HEK293 (cell line): ENCODE measurements around the gene ZCCHC9.

ENCODE experiments used
- CTCF ChIA-PET: fragments of 350-600 bp; formaldehyde crosslinking; extraction: SDS; loops from one replicate; lab custom pipeline; 2021; ENCODE audit warnings: antibody characterized with exemption; lab: Yijun Ruan, JAX
- POLR2A ChIA-PET: fragments of 300-600 bp; formaldehyde crosslinking; extraction: SDS; loops from one replicate; lab custom pipeline; 2020; ENCODE audit warnings: antibody characterized with exemption, inconsistent platforms; lab: Yijun Ruan, JAX
- H3K27ac ChIP-seq: fragments of 200-500 bp; sonication (Bioruptor generic); 2 replicates; pipeline ENCODE4 v1.5.1; 2014; ENCODE audit warnings: low read depth, low read length, control low read depth, inconsistent platforms; ENCODE audit errors: extremely low read depth
- H3K36me3 ChIP-seq, 2 experiments: fragments of 200-500 bp in 1 of 2; sonication (Bioruptor generic) in 1 of 2; 1 replicate in 1 of 2; 2 replicates in 1 of 2; pipeline ENCODE4 v1.5.1; 2014 to 2017; ENCODE audit warnings: inconsistent platforms in 2 of 2, low read length in 2 of 2; ENCODE audit not compliant: control insufficient read depth in 2 of 2, insufficient read depth in 1 of 2
- H3K4me1 ChIP-seq: fragments of 200-500 bp; sonication (Bioruptor generic); 2 replicates; pipeline ENCODE4 v1.5.1; 2014; ENCODE audit warnings: mild to moderate bottlenecking, low read length, inconsistent platforms; ENCODE audit not compliant: control insufficient read depth, insufficient read depth
- H3K4me3 ChIP-seq: 2 replicates; pipeline ENCODE4 v1.5.1; 2011; ENCODE audit warnings: low read depth, mild to moderate bottlenecking, control low read depth, low read length, moderate library complexity
- H3K9me3 ChIP-seq: fragments of 200-500 bp; sonication (Bioruptor generic); 2 replicates; pipeline ENCODE4 v1.5.1; 2014; ENCODE audit warnings: low read depth, low read length, inconsistent platforms; ENCODE audit not compliant: control insufficient read depth, insufficient read depth
- EGR2 ChIP-seq: fragments of 450-650 bp; formaldehyde crosslinking; IDR thresholded peaks from 2 replicates; pipeline ENCODE4 v1.5.1; 2016; ENCODE audit warnings: low read depth, missing biosample characterization, missing genetic modification characterization
- HOXC10 ChIP-seq: sonication (generic); formaldehyde crosslinking; IDR thresholded peaks from 2 replicates; pipeline ENCODE4 v1.8.1; 2023; ENCODE audit warnings: mild to moderate bottlenecking, missing genetic modification reagents
- RBAK ChIP-seq: fragments of 450-650 bp; formaldehyde crosslinking; IDR thresholded peaks from 2 replicates; pipeline ENCODE4 v1.5.1; 2016; ENCODE audit warnings: missing biosample characterization, missing genetic modification characterization
- SCRT1 ChIP-seq: fragments of 450-650 bp; formaldehyde crosslinking; IDR thresholded peaks from 2 replicates; pipeline ENCODE4 v1.5.1; 2016; ENCODE audit warnings: missing biosample characterization, missing genetic modification characterization, borderline replicate concordance
- ZBTB17 ChIP-seq: fragments of 450-650 bp; formaldehyde crosslinking; IDR thresholded peaks from 2 replicates; pipeline ENCODE4 v1.5.1; 2016; ENCODE audit warnings: missing biosample characterization, missing genetic modification characterization
- ZBTB7A ChIP-seq: fragments of 450-650 bp; formaldehyde crosslinking; IDR thresholded peaks from 2 replicates; pipeline ENCODE4 v1.5.1; 2016; ENCODE audit warnings: low read depth, missing biosample characterization, missing genetic modification characterization
- ZFP41 ChIP-seq: fragments of 450-650 bp; formaldehyde crosslinking; IDR thresholded peaks from 2 replicates; pipeline ENCODE4 v1.5.1; 2016; ENCODE audit warnings: missing biosample characterization, missing genetic modification characterization, borderline replicate concordance
- ZIC2 ChIP-seq: fragments of 450-650 bp; formaldehyde crosslinking; IDR thresholded peaks from 2 replicates; pipeline ENCODE4 v1.5.1; 2016; ENCODE audit warnings: missing biosample characterization, missing genetic modification characterization
- ZNF184 ChIP-seq: fragments of 450-650 bp; IDR thresholded peaks from 2 replicates; pipeline ENCODE4 v1.5.1; 2018; ENCODE audit warnings: missing biosample characterization, mild to moderate bottlenecking, missing genetic modification characterization
- ZNF214 ChIP-seq: fragments of 450-650 bp; formaldehyde crosslinking; IDR thresholded peaks from 2 replicates; pipeline ENCODE4 v1.5.1; 2017; ENCODE audit warnings: missing biosample characterization, mild to moderate bottlenecking, missing genetic modification characterization, borderline replicate concordance
- ZNF292 ChIP-seq: fragments of 450-650 bp; formaldehyde crosslinking; IDR thresholded peaks from 2 replicates; pipeline ENCODE4 v1.5.1; 2016; ENCODE audit warnings: low read depth, missing biosample characterization, missing genetic modification characterization, borderline replicate concordance
- ZNF341 ChIP-seq: fragments of 450-650 bp; formaldehyde crosslinking; IDR thresholded peaks from 2 replicates; pipeline ENCODE4; 2016; ENCODE audit warnings: low read depth, missing biosample characterization, missing genetic modification characterization
- ZNF354C ChIP-seq: fragments of 450-650 bp; formaldehyde crosslinking; IDR thresholded peaks from 2 replicates; pipeline ENCODE4 v1.5.1; 2016; ENCODE audit warnings: missing biosample characterization, missing genetic modification characterization, low read depth, borderline replicate concordance
- ZNF391 ChIP-seq: fragments of 450-650 bp; formaldehyde crosslinking; IDR thresholded peaks from 2 replicates; pipeline ENCODE4 v1.5.1; 2016; ENCODE audit warnings: low read depth, missing biosample characterization, missing genetic modification characterization, borderline replicate concordance
- ZNF394 ChIP-seq: fragments of 450-650 bp; formaldehyde crosslinking; IDR thresholded peaks from 2 replicates; pipeline ENCODE4 v1.5.1; 2016; ENCODE audit warnings: missing biosample characterization, missing genetic modification characterization, mild to moderate bottlenecking, moderate library complexity, borderline replicate concordance
- ZNF423 ChIP-seq: fragments of 450-650 bp; formaldehyde crosslinking; IDR thresholded peaks from 2 replicates; pipeline ENCODE4 v1.5.1; 2016; ENCODE audit warnings: missing biosample characterization, missing genetic modification characterization
- ZNF549 ChIP-seq: fragments of 450-650 bp; IDR thresholded peaks from 2 replicates; pipeline ENCODE4 v1.5.1; 2018; ENCODE audit warnings: missing biosample characterization, missing genetic modification characterization, mild to moderate bottlenecking, inconsistent platforms, moderate library complexity
- ZNF585B ChIP-seq: fragments of 450-650 bp; formaldehyde crosslinking; IDR thresholded peaks from 2 replicates; pipeline ENCODE4 v1.5.1; 2016; ENCODE audit warnings: missing biosample characterization, missing genetic modification characterization
- ZNF629 ChIP-seq: fragments of 450-650 bp; formaldehyde crosslinking; IDR thresholded peaks from 2 replicates; pipeline ENCODE4 v1.5.1; 2017; ENCODE audit warnings: missing biosample characterization, missing genetic modification characterization
- ZNF654 ChIP-seq: fragments of 450-650 bp; formaldehyde crosslinking; IDR thresholded peaks from 2 replicates; pipeline ENCODE4 v1.5.1; 2016; ENCODE audit warnings: low read depth, missing biosample characterization, missing genetic modification characterization
- ZNF76 ChIP-seq: fragments of 450-650 bp; formaldehyde crosslinking; IDR thresholded peaks from 2 replicates; pipeline ENCODE4; 2016; ENCODE audit warnings: low read depth, missing biosample characterization, missing genetic modification characterization, borderline replicate concordance
- TF ChIP-seq, protein P1 (sequence below): fragments of 450-650 bp; formaldehyde crosslinking; IDR thresholded peaks from 2 replicates; pipeline ENCODE4 v1.5.1; 2016; ENCODE audit warnings: missing biosample characterization, missing genetic modification characterization
- TF ChIP-seq, protein P2 (sequence below): fragments of 450-650 bp; formaldehyde crosslinking; IDR thresholded peaks from 2 replicates; pipeline ENCODE4 v1.5.1; 2016; ENCODE audit warnings: missing biosample characterization, missing genetic modification characterization
- TF ChIP-seq, protein P3 (sequence below): fragments of 450-650 bp; formaldehyde crosslinking; IDR thresholded peaks from 2 replicates; pipeline ENCODE4 v1.5.1; 2017; ENCODE audit warnings: missing biosample characterization, missing genetic modification characterization
- TF ChIP-seq, protein P4 (sequence below): fragments of 450-650 bp; formaldehyde crosslinking; IDR thresholded peaks from 2 replicates; pipeline ENCODE4 v1.5.1; 2017; ENCODE audit warnings: missing biosample characterization, missing genetic modification characterization

The ZCCHC9 gene

DNA sequence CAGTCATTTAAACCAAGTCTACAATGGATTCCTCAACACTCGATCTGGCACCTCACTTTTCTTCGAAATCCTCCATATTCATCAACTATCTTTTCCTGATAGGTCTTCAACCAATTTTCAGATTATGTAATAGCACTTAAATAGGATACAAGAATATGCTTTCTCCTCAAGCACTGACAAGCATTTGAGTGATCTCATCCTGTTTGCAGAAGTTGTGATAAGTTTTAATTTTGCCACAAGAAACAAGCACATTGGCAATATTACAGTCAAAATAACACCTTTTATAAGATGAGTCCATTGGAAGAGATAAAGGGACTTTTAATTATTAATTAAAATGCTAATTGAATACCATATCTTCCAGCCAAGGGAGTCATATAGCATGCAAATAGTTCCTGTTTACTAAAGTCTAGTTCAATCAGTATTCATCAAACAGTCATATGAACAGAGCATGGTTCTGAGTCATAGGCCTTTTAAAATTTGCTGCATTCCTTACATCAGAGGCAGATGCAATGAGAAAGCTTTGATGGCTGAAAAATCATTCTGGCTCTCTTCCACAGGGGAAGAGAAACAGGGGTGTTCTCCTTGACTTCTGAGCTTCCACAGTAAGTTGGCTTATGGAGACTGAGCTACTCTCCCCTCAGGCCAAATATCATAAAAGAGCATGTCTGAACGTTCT is 32.7 kb upstream of the ZCCHC9 start:
- no peak overlapping the region for H3K27ac ChIP-seq
- no peaks in the 10 kb centered on the region for H3K36me3 ChIP-seq
- no peaks in the 10 kb centered on the region for H3K9me3 ChIP-seq
- peaks cover 15% of the 10 kb centered on the region for H3K4me1 ChIP-seq
- CTCF ChIA-PET: interaction anchor here (0.6 kb wide), 2 partner anchors 31 to 59 kb away, joined by 3 to 4 read pairs; no protein-coding TSS in a partner anchor
- POLR2A ChIA-PET: no interaction called here
- peak; percentile 68; the same call in 1 of the 2 replicates for TF ChIP-seq ZNF394 (tag by site-specific recombination)
- TF ChIP-seq, protein P1, sequence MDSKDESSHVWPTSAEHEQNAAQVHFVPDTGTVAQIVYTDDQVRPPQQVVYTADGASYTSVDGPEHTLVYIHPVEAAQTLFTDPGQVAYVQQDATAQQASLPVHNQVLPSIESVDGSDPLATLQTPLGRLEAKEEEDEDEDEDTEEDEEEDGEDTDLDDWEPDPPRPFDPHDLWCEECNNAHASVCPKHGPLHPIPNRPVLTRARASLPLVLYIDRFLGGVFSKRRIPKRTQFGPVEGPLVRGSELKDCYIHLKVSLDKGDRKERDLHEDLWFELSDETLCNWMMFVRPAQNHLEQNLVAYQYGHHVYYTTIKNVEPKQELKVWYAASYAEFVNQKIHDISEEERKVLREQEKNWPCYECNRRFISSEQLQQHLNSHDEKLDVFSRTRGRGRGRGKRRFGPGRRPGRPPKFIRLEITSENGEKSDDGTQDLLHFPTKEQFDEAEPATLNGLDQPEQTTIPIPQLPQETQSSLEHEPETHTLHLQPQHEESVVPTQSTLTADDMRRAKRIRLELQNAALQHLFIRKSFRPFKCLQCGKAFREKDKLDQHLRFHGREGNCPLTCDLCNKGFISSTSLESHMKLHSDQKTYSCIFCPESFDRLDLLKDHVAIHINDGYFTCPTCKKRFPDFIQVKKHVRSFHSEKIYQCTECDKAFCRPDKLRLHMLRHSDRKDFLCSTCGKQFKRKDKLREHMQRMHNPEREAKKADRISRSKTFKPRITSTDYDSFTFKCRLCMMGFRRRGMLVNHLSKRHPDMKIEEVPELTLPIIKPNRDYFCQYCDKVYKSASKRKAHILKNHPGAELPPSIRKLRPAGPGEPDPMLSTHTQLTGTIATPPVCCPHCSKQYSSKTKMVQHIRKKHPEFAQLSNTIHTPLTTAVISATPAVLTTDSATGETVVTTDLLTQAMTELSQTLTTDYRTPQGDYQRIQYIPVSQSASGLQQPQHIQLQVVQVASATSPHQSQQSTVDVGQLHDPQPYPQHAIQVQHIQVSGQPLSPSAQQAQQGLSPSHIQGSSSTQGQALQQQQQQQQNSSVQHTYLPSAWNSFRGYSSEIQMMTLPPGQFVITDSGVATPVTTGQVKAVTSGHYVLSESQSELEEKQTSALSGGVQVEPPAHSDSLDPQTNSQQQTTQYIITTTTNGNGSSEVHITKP (tag by site-specific recombination): peak; percentile 74
- peak; percentile 54; the same call in 1 of the 2 replicates for TF ChIP-seq ZBTB17 (tag by site-specific recombination)
- TF ChIP-seq ZNF76 (tag by site-specific recombination): no peak
- TF ChIP-seq ZNF354C: no peak
- no peak for TF ChIP-seq ZNF423 (tag by site-specific recombination)
- 0 out of 2 replicates have a peak, but pooled peaks have one; percentile 8 for TF ChIP-seq ZNF184
- TF ChIP-seq ZNF629 (tag by site-specific recombination): 0 out of 2 replicates have a peak, but pooled peaks have one; percentile 37
- TF ChIP-seq ZNF549 (tag by site-specific recombination): no peak
- TF ChIP-seq, protein P2, sequence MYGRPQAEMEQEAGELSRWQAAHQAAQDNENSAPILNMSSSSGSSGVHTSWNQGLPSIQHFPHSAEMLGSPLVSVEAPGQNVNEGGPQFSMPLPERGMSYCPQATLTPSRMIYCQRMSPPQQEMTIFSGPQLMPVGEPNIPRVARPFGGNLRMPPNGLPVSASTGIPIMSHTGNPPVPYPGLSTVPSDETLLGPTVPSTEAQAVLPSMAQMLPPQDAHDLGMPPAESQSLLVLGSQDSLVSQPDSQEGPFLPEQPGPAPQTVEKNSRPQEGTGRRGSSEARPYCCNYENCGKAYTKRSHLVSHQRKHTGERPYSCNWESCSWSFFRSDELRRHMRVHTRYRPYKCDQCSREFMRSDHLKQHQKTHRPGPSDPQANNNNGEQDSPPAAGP (tag by site-specific recombination): no peak
- TF ChIP-seq, protein P3, sequence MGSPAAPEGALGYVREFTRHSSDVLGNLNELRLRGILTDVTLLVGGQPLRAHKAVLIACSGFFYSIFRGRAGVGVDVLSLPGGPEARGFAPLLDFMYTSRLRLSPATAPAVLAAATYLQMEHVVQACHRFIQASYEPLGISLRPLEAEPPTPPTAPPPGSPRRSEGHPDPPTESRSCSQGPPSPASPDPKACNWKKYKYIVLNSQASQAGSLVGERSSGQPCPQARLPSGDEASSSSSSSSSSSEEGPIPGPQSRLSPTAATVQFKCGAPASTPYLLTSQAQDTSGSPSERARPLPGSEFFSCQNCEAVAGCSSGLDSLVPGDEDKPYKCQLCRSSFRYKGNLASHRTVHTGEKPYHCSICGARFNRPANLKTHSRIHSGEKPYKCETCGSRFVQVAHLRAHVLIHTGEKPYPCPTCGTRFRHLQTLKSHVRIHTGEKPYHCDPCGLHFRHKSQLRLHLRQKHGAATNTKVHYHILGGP (tag by site-specific recombination): no peak
- no peak for TF ChIP-seq ZFP41 (tag by site-specific recombination)
- no peak overlapping the region for H3K4me3 ChIP-seq

DNA sequence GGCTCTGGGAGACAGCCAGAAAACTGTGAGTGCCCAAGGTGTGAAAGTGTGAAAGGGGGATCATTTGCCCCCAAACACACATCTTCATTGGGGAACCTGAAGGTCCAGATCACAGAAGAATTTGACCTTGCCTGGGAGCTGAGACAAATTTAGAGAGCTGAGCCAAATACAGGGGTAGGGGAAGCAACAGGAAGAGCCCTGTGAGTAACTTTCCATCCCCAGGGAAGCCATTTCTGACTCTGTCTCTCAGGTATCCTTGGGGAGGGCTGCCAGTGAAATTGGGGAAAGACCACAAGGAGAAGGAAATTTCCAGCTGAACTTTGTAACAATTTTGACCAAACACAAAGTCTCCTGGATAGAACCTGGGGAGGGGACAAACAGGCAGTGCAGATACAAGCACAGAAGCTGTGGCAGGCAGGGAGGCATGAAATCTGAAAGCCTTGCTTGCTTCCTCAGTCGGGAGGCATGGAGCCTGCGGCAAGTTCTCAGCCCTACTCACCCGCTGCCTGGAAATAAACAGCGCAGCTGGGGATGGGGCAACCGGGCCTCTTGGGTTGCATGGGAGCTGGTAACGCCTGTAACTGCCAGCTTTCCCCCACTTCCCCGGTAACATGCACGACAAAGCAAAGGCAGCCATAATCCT is 31.5 kb upstream of the ZCCHC9 start:
- POLR2A ChIA-PET: no interaction called here
- 0 out of 2 replicates have a peak overlapping the region, but pooled peaks have one; percentile 34 for H3K27ac ChIP-seq
- CTCF ChIA-PET: no interaction called here
- no peak overlapping the region for H3K4me3 ChIP-seq
- no peaks in the 10 kb centered on the region for H3K36me3 ChIP-seq
- H3K9me3 ChIP-seq: no peaks in the 10 kb centered on the region
- peaks cover 15% of the 10 kb centered on the region for H3K4me1 ChIP-seq
- no peak for TF ChIP-seq EGR2 (tag by site-specific recombination)
- no peak for TF ChIP-seq ZNF585B
- peak; percentile 77 for TF ChIP-seq ZNF341
- TF ChIP-seq ZNF654 (tag by site-specific recombination): no peak
- TF ChIP-seq, protein P4, sequence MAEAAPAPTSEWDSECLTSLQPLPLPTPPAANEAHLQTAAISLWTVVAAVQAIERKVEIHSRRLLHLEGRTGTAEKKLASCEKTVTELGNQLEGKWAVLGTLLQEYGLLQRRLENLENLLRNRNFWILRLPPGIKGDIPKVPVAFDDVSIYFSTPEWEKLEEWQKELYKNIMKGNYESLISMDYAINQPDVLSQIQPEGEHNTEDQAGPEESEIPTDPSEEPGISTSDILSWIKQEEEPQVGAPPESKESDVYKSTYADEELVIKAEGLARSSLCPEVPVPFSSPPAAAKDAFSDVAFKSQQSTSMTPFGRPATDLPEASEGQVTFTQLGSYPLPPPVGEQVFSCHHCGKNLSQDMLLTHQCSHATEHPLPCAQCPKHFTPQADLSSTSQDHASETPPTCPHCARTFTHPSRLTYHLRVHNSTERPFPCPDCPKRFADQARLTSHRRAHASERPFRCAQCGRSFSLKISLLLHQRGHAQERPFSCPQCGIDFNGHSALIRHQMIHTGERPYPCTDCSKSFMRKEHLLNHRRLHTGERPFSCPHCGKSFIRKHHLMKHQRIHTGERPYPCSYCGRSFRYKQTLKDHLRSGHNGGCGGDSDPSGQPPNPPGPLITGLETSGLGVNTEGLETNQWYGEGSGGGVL (tag by site-specific recombination): peak; percentile 48
- no peak for TF ChIP-seq SCRT1 (tag by site-specific recombination)
- TF ChIP-seq ZIC2 (tag by site-specific recombination): no peak; the same call in 1 of the 2 replicates
- no peak for TF ChIP-seq ZNF292
- TF ChIP-seq RBAK (tag by site-specific recombination): no peak
- no peak for TF ChIP-seq ZNF214 (tag by site-specific recombination)
- TF ChIP-seq ZNF391 (tag by site-specific recombination): no peak
- TF ChIP-seq ZBTB7A (tag by site-specific recombination): no peak
- TF ChIP-seq HOXC10 (CRISPR knock-in tag): no peak
